GM08714 (cell line): ENCODE results near the gene FOXG1.

Experiments
- H3K4me3 ChIP-seq: fragments of 200-500 bp; sonication (Bioruptor generic); 2 replicates; pipeline ENCODE4 v1.5.1; 2014; ENCODE audit warnings: mild to moderate bottlenecking, low read length, inconsistent platforms
- ZNF274 ChIP-seq: IDR thresholded peaks from 2 replicates; pipeline ENCODE4 v1.6.1; 2012; ENCODE audit warnings: mild to moderate bottlenecking, low read depth, low read length

The FOXG1 gene

DNA sequence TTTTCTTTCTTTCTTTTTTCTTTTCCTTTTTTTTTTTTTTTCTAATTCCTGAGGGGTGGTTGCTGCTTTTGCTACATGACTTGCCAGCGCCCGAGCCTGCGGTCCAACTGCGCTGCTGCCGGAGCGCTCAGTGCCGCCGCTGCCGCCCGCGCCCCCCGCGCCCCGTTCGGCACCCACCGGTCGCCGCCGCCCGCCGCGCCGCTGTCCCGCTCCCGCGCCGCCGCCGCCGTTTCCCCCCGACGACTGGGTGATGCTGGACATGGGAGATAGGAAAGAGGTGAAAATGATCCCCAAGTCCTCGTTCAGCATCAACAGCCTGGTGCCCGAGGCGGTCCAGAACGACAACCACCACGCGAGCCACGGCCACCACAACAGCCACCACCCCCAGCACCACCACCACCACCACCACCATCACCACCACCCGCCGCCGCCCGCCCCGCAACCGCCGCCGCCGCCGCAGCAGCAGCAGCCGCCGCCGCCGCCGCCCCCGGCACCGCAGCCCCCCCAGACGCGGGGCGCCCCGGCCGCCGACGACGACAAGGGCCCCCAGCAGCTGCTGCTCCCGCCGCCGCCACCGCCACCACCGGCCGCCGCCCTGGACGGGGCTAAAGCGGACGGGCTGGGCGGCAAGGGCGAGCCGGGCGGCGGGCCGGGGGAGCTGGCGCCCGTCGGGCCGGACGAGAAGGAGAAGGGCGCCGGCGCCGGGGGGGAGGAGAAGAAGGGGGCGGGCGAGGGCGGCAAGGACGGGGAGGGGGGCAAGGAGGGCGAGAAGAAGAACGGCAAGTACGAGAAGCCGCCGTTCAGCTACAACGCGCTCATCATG is 654 bp downstream of the FOXG1 start:
- peak overlapping the region; percentile 51 for H3K4me3 ChIP-seq
- no peak for TF ChIP-seq ZNF274

DNA sequence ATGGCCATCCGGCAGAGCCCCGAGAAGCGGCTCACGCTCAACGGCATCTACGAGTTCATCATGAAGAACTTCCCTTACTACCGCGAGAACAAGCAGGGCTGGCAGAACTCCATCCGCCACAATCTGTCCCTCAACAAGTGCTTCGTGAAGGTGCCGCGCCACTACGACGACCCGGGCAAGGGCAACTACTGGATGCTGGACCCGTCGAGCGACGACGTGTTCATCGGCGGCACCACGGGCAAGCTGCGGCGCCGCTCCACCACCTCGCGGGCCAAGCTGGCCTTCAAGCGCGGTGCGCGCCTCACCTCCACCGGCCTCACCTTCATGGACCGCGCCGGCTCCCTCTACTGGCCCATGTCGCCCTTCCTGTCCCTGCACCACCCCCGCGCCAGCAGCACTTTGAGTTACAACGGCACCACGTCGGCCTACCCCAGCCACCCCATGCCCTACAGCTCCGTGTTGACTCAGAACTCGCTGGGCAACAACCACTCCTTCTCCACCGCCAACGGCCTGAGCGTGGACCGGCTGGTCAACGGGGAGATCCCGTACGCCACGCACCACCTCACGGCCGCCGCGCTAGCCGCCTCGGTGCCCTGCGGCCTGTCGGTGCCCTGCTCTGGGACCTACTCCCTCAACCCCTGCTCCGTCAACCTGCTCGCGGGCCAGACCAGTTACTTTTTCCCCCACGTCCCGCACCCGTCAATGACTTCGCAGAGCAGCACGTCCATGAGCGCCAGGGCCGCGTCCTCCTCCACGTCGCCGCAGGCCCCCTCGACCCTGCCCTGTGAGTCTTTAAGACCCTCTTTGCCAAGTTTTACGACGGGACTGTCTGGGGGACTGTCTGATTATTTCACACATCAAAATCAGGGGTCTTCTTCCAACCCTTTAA is 1.5 kb downstream of the FOXG1 start:
- H3K4me3 ChIP-seq, result peak overlapping the region; percentile 14; the same call in 1 of the 2 replicates
- TF ChIP-seq ZNF274, result no peak

DNA sequence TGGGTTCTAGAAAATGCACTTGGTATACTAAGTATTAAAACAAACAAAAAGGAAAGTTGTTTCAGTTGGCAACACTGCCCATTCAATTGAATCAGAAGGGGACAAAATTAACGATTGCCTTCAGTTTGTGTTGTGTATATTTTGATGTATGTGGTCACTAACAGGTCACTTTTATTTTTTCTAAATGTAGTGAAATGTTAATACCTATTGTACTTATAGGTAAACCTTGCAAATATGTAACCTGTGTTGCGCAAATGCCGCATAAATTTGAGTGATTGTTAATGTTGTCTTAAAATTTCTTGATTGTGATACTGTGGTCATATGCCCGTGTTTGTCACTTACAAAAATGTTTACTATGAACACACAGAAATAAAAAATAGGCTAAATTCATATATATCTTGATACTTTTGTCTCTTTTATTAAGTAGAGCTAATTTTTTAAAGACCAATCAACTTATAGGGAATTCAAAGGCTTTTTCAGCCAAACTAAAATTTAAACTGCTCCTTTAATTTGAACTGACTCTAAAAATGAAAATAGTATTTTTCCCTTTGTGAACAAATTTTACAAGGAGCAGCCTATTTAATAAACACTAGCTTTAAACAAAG is 2.8 kb downstream of the FOXG1 start:
- TF ChIP-seq ZNF274, result no peak
- H3K4me3 ChIP-seq, result peak overlapping the region; percentile 9; the same call in 1 of the 2 replicates

DNA sequence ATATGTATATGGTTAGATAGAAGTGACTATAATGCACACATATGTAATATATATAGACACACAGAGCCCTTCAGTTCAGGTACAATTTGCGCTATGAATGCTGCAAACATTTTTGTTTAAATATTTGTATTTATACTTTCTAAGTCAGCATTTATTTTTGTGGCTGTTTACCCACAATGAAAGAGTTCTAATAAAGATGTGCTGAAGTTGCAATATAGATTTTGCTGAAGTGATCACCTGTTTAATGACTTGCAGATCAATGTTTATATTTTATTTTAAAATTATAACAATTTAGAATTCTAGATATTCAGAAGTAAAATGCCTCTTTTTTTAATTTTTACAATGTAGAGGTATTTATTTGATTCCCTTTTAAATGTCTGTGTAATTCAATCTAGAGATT is 3.5 kb downstream of the FOXG1 start:
- no peak overlapping the region for H3K4me3 ChIP-seq
- TF ChIP-seq ZNF274, result no peak

DNA sequence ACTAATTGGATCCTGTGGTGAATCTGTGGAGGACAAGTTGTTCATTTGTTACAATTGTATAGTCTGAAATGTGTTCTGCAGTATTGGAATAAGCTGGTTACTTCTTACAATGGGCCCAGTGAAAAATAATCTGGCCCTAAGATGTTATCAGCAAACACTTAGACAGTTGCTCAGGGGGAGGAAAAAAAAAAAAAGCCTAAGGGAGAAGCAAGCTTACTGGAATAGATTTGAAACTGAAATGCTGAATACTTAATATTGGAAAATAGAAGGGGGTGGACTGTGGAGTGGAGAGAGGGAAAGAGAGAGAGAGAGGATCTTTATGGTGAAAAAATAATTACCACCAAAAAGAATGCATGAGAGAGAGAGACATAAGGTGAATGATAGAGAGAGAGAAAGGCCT is 4.0 kb downstream of the FOXG1 start:
- no peak overlapping the region; the same call in 1 of the 2 replicates for H3K4me3 ChIP-seq
- TF ChIP-seq ZNF274, result no peak

DNA sequence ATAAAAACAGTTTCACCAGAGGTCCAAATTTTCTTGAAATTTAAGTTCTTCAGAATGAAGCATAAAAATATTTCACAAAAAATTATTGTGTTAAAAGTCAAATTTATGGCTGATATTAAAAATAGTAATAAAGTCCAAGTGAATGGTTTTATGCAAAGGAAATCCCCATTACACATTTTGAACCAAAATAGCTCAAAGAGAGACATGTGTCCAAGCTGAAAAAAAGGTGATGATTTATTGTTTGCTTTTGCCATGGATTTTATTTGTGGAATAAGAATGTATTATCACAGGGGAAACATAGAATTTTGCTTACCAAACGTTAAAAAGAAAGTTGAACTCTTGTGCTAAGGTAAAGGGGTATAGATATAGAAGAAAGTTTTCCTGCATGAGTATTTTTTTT is 4.6 kb downstream of the FOXG1 start:
- TF ChIP-seq ZNF274, result no peak
- no peak overlapping the region for H3K4me3 ChIP-seq

DNA sequence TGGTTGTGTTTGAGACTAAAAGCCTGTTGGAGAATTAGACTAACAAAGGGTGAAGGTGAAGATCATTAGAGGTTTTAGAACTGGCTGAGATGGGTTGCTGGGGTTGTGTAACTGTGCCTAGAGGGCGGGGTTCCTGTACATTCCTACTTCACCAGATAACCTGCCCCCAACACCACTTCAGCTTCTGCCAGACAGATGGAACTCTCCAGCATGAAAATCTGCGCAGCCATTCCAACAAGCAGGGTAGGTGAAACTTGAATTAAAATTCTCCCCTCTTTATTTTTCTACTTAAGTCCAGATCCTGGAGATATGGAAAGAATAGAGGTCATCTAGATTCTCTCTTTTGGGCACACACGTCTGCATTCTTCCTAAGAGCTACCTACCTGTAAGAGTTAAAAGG is 6.0 kb downstream of the FOXG1 start:
- no peak overlapping the region for H3K4me3 ChIP-seq
- TF ChIP-seq ZNF274, result no peak

DNA sequence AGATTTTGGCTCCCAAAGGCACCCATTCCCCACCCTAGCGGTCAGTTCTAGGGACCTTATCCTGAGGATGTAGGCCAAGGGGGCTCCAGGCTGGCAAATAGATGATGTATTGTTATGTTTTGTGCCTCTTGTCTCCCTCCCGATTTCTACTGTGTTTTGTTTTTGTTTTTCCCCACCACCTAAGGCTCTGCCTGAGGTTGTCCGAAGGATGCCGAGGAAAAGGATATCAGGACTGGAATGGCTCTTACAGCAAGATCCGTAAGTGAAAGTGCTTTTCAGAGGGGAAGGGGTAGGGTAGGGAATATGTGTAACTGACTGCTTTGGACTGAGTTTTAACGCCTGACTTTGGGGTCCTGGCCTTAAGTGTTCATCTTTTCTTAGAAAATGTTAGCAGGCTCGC is 6.6 kb downstream of the FOXG1 start:
- no peak overlapping the region for H3K4me3 ChIP-seq
- no peak for TF ChIP-seq ZNF274

DNA sequence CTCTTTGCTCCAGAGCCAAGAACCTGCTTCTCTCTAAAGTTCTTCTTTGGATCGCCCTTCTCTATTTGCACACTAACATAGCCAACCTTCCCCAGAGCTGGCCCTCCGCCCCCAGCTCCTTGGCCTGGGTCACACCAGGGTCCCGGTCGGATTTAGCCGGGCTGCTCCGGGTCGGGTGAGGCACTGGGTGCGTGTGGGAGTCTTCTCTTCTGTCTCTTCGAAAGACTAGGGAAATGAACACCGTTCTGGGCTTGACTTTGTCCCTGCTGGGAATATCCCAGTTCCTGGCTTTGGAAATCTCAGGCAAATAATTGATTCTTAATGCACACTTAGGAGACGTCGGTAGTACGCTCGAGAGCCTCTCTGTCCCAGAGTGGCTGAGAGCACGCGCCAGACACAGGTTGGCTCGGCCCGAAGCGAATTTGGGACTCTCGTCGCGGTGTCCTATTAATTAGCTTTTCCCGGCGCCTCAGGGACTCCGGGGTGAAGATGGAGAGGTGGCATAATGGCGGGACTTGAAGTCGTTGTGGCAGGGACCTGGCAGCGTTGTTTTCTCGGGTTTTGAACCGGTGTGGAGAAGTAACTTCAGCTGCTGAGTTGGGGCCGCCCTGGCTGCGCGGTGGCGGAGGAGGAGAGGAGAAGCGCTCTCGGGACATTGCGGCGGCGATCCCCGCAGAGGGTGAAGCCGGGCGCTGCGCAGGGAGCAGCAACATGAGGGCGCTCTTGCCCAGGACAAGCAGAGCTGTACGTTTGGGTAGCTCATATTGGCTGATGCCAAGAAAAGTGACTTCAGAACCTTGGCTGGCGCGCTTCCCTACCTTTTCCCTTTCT is 7.5 kb downstream of the FOXG1 start:
- no peak overlapping the region for H3K4me3 ChIP-seq
- TF ChIP-seq ZNF274, result no peak

DNA sequence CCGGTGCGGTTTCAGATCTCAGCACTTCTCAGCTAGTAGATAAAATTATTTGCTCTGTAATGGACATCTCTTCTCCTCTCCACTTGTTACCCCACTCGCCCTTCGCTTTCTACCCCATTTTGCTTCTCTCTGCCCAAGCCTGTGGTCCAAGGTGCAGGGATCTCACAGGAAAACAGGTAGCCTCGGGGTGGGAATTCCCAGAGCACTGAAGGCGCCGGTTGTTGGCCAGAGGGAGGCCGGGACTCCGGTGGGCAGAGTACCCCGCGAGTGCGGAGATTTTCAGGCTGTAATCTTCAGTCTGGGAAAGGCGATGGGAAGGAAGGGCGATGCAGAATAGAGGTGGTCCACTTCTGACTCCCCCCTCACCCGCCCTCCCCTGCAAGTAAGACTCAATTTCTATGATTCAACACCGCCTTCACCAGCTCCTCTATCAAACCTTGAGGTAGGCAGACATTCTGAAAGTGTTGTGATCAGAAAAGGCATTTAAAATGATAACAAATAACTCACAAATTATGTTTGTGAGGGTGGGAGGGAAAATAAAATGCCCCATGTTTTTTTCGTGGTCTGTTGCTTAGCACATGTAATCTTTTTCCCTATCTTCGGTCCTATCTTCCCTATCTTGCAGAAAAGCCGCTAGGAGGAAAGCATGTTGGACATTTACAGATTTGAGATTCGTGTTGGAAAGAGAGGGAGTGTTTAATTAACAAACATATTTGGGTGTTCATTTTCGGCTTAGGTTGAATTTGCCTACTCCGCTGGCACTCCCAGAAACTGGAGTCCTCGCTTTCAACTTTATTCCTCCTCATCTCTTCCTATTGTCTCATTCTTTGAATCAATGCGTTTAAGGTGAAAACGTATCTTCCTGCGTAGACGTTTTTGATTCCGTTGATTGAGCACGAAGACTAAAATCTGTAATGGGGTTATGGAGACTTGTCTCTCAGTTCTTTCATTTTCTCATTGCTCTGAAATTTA is 8.5 kb downstream of the FOXG1 start:
- H3K4me3 ChIP-seq, result no peak overlapping the region

DNA sequence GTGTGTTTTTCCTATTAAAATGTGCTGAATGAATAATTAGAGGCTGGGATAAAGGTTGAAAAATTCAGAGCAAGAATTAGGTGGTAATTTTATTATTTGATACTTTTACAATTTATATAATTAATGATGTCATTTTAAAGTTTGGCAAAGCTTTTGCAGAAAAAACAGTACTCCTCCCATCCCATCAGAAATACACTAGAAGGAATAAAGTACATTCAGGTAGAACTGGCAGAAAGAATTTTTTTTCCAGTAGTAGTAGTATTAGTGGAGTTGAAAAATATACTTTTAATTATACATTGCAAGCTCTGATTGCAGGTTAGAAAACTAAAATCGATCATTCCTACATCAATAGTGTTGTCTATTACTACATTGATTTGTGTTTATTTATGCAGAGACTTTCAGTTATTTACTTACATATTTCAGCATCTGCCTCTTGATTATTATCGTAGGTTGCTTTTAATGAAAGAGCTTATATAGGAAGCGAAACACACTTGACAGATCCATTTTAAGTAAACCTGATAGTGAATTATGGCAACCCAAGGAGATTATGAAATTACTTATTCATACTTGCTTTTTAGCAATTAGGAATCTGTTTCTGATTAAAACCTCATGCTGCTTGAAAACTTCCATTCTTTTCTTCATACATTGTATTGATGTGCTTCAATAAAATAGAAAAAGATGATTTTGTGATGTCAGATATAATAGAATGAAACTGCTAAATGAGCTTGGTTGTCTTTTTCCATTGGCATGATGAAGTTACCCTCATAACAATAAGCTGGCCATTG is 10.1 kb downstream of the FOXG1 start:
- TF ChIP-seq ZNF274, result no peak
- no peak overlapping the region for H3K4me3 ChIP-seq

More for the DNA sequence above, 8.5 kb downstream of the FOXG1 start:
- no peak for TF ChIP-seq ZNF274
